DMS153 (cell line): ENCODE measurements around the gene GRIA1.
A peak's percentile ranks its signal among the peaks of the same experiment; 100 is the strongest.

Experiments
- DNase-seq: peaks from one replicate; lab custom pipeline; 2025; lab: John Stamatoyannopoulos, UW

GRIA1 gene

DNA sequence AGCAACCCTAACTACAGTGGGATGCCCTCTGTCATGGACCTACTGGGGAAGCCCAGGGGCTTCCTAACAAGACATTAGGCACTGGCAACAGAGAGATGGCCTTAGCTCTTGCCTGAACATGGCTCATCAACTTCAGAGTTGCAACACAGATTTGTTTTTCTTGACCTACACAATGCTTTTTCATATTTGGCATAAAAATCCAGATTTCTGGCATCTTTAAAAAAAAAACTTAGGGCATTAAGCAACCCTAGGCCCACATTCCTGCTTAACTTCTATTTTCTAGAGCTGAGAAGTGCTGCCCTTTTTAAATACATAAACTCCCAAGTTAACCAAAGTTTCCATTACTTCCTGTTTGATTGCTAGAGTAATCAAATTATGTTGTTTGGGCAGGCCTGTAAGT, 8.0 kb downstream of the GRIA1 start:
- DNase-seq, result no peak

DNA sequence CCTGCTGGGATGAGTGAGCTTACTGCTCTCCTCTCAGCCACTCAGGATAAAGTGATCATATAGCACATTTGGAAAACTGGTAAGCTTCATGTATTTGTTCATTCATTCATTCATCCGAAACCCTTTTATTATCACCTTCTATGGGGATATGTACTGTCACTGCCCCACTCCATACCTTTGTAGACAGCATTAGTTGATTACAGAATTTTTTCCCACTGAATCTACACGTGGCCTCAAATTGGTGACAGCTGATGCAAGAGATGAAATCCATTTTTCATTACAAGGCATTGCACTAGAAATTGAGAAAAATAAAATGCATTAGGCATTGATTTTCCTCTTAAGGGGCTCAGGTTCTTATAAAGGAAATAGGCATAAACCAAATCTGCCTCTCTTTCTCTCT, 9.7 kb downstream of the GRIA1 start:
- no peak for DNase-seq

DNA sequence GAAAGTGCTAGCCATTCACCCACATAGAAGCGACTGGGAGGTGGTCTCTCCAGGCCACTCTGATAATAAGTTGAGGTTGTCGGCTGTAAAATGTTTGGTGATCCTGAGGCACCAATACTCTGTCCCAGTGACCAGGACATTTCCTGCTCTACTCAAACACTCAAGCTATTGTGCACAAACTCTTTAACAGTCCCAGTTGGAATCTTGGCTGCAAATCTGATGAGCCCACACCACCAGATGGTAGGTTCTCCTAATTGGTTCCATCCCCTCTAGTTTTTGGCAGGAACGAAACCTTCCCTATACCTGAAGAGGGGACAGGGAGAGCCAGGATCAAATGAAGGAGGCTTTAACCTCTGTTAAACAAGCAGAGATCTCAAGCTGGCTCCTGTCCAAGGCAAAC, 14.3 kb downstream of the GRIA1 start:
- DNase-seq, result peak; percentile 45

DNA sequence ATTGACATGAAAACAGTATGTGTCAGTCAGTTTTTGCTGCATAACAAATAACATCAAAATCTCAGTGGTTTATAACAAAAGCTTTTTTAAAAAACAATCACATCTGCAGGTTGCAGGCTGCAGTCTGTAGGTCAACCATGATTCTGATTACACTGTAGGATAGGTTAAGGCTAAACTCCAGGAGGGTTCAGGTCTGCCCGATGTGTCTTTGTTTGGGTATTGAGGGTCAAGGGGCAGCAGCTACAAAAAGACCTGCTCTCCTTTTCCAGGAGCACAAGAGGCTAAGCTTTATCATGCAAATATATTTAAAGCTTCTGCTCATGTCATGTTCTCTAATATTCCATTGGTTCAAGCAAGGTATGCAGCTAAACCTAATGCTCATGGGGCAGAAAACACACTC, 18.2 kb downstream of the GRIA1 start:
- DNase-seq, result no peak

DNA sequence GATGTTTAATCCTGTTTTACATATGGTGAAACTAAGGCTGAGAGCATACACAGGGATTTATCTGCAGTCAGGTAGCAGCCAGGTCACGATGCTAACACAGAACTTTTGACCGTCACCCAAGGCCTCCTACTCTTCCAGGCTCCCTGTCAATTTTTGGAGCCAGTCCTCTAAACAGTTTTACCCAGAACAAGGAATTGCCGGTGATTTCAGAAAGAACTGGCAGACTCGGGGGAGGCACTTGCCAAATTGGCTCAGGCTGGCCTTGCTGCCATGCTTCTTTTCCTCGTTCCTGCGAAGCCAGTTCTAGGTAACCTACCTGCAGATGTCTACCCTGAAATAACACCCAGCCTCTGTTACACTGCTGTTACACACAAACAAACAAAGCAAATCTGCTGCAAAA, 21.2 kb downstream of the GRIA1 start:
- no peak for DNase-seq

DNA sequence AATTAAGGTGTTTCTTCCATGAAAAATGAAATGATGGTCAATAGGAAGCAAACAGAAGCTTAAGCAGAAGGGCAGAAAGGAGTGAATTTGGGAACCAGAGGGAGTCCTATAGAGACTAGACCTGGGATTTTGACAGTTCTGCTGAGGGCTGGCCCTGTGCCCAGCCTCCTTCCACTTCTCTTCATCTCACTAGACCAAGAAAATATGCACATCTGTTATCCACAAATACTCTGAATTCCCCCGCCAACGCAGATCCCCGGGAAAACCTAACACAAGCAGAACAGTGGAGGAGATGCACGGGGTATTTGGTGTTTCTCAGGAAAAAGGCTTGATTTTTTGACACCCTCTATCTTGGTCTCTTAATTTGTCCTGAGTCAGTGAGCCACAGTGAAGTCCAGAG, 22.7 kb downstream of the GRIA1 start:
- DNase-seq, result no peak

DNA sequence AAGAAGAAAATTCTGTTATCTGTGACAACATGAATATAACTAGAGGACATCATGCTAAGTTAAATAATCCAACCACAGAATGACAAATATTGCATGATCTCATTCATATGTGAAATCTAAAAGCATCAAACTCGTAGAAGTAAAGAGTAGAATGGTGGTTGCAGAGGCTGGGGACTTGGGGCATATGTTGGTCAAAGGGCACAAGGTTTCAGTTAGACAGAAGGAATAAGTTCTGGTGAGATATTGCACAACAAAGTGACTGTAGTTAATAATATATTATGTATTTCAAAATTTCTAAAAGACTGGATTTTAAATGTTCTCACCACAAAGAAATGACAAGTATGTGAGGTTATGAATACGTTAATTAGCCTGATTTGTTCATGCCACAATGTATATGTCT, 24.8 kb downstream of the GRIA1 start:
- DNase-seq, result no peak

DNA sequence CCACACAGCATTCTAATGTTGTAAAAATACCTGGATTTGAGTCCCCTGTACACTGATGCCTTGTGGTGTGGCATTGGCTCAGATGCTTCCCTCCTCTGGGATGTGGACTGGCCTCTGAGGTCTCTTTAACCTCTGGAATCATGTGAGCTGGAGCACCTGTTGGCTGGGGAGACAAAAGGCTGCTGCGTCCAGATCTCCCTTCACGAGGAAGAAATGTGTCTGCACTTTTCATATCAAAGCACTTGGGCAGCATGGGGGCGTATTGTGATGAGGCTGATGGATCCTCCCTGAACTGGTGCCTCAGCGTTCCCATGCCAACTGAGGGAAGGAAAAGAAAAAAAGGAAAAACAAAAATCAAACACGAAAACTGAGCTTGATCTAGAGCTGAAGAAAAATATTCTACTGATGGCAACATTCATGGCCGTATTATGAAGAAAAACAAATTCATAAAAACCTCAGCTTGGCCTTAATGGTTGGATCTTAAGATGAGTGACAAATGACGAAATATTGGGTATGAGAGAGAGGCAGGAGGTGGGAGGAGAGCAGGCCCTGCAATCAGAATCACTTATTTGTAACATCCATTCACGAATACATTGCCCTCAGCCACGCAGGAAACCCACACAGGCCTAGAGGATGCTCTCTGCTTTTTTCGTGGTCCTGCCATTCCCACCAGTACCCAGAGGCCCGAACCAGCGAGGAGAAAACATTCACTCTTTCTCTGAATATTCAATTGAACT, 26.2 kb downstream of the GRIA1 start:
- DNase-seq, result no peak

DNA sequence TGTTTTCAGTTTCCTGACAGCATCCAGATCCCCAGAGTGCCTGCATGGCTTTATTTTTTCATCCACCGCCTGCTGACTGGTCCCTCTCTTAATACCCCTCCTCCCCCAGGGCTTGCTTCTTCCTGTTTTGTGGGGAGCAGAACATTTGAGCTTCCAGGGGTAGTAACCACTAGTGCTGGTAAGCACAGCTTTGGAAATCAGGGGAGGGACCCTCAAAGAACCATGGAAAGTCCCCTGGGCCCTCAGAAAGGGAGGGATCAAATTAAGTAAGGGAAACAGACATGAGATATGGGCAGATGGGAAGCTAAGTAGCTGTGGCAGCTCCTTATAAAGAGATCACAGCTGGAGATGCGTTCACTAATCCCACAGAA, 26.8 kb downstream of the GRIA1 start:
- no peak for DNase-seq

DNA sequence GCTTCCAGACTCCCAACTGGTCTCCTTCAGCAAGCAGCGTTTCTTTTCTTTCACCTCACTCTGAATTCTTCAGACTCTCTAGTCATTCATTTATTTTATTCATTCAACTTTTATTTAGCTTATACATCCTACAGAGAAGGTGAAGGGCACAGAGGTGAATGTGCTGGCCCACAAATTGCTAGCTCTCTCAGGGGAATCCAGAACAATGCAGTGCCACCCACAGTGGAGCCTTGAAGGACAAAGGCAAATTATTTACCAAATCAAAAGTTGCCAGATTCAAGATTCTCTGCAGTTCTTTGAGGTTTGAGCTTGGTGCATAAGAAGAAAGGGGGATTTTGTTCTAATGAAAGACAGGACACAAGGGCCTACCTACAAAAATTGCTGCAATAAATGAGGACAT, 29.7 kb downstream of the GRIA1 start:
- no peak for DNase-seq

DNA sequence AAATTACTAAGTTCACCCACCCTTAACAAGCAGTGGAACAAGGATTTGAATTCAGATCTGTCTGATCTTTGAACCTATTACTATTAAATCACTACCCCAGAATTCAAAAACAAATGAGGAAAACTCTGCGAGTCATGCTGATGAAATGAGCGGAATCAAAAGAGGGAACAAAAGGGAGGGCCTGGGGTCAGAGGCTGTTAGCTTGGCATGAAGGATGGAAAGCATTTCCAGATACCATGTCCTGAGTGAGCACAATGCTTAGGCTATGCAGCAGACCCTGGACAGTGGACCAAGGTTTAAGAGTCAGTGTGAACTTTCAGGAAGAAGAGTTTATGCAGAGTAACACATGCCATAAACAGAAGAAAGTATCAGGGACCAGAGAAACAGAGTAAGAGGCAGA, 30.5 kb downstream of the GRIA1 start:
- DNase-seq, result no peak

DNA sequence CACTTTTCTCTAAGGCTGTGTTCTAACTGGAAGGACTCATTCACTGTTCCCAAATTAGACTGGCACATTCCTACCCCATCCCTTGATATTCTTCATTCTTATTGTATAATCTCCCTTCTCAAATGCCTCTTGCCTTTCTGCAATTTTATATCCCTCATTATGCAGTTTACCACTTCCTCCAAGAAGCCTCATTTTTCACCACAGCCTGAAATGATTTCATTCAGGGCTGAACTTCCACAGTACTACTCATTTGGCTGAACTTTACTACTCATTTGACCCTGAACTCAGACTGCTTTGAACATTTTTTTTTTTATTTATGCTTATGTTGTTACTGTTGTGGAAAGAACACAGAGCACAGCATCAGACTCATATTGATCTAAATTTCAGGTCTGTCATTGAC, 32.7 kb downstream of the GRIA1 start:
- no peak for DNase-seq

DNA sequence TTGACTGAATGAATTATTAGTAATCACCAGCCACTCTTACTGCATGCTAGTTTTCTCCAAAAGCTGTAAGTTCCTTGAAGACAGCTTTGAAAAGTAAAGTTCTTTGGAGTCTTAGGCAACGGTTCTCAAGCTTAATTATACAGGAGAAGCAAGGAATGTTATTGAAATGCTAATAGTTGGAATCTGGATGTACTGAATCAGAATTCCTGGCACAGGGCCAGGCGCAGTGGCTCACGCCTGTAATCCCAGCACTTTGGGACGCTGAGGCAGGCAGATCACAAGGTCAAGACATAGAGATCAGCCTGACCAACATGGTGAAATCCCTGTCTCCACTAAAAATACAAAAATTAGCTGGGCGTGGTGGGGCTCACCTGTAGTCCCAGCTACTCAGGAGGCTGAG, 33.4 kb downstream of the GRIA1 start:
- DNase-seq, result no peak

DNA sequence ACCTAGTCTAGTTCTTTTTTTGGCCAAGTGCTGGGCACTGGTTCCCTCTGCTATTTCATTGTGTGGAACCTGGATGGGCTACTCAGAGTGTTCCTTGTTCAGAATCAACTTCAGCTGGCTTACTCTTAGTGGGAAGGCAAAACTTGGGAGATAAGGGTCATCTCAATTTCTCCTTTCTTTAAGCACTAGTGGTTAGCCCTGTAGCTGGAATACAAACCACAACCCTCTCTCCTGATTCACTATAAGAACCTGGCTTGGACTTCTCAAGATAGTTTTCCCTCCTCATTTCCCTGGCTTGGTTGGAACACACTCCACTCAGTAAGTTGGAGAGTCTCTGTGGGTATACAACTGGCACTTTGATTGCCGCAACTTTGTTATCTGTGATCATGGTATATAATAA, 35.1 kb downstream of the GRIA1 start:
- DNase-seq, result no peak

DNA sequence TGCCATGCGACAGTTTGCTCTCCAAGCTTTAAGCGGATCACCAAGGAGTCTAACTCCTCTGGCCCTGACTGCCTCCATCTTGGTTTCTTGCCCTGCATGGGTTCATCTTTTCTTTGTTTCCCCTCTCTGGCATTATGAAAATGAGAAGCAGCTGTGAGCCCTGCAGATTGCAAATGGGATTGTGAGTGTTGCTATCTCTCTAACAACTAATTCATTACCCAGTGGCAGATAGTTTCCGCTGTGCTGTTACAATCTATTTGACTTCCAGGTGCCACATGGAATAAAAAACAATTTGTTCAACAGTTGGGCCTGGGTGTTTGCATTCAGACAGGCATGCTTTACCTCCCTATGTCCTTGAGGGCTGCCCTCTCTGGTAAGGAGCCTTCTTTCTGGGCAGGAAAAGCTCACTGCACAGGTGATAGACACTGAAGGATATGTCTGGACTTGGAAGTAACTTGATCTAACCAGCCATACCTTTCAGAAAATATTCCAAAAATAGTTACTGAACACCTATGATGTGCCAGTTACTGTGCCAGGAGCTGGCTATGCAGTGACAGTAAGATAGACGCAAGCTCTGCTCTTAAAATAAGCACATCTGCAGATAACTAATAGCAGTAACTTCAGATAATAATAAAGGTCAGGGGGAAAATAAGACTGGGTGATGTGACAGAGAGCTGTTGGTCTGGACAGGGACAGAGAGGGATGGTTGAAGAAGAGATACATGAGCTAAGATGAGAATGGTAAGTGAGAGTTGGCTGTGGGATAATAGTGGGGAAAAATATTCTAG, 40.1 kb downstream of the GRIA1 start:
- no peak for DNase-seq

DNA sequence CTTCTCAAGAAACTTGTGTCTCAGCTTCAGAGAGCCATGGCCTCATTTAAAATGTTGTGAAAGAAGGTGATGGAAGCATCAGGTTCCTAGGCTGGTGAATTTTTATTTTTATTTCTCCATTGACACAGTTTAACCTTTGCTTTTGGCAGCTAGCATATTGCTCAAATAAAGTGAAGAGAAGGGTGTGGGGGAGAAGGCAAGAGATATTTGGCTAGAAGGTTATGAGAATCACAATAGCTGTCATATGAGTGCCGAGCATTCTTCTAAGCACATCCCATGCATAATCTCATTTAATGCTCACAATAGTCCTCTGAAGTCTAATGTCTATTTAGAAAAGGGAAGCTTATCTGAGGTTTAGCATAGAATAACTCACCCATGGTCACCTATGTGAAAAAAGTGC, 43.1 kb downstream of the GRIA1 start:
- no peak for DNase-seq

DNA sequence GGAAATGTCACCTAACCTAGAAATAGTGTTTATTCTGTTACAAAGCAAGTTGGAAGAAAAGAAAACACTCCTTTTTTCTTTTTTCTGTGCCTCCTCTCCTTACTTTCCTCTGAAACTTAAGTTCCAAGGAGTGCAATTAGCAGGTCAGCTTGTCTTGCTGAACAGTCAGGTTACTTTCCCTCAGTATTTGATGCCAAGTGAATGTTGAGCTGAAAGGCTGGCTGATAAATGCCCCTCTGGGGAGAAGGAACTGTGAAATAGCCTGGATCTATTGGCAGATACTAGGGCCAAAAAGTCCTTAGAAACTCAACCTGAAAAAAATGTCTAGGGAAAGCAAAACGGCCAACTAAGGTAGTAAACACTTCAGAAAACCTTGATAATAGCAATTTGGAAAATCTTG, 43.6 kb downstream of the GRIA1 start:
- no peak for DNase-seq

DNA sequence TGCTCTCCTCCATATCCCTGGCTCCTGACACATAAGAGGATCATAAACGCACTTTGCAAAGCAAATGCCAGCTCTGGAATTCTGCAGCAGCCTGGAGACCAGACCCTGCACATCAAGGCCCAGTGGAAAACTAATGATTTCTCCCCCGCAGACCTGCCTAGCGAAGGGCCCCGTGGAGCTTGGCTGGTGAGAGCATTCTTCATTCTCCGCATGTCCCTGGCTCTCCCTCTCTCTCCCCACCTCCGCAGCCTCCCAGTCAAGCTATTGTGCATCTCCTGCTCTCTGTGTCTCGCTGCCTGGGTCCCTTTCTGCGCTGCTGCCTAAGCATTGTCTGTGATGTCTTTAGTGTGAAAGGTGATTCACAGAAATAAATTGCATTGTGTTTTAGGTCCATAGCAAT, 46.7 kb downstream of the GRIA1 start:
- no peak for DNase-seq

DNA sequence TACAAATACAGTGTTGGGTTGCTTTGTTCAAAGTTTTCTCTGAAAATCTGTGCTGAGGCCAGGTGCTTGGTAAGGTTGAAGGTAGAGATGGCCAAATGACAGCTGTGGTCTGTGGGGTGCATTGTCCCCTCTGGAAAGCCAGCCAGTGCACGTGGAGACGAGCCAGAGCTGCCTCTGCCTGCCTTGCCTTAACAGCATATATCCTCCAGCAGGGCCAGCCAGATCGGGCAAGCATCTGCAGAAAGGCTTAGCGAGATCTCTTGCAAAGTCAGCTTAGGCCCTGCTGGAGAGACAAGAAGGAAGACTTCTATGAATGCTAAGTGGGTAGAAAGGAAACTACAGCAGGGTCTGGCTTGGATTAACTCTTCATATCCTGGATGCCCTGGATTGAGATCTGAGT, 49.5 kb downstream of the GRIA1 start:
- no peak for DNase-seq

DNA sequence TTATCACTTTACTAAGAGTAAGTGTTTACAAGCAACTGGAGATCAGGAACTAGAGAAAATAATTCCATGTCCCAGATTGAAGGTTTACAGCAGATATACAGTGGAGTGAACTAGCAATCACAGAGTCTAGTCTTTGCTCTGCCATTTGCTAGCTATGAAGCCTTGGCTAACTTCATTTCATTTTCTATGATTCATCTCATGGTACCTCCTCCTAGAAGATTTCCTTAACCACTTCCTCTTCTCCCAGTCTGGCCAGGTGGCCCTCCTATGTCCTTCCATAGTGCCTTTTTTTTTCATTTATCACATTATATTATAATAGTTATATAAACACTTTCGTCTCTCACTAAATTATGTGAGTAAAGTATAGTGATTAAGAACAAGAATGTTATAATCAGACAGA, 52.1 kb downstream of the GRIA1 start:
- no peak for DNase-seq

DNA sequence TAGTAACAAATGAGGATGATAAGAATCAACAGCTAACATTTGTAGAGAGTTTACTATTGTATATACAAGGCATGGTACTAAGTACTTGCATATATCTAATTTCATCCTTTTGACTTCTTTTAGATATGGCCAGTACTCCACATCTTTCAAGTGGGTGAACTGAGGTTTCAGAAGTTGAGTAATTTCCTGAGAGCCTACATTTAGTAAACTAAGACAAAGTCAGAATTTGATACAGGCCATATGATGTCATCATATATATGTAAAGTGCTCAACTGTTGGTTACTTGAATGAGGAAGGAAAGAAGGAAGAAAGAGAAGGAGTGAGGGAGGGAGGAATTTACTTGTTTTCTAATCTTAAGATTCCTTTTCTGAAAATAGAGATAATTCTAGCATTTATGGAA, 52.8 kb downstream of the GRIA1 start:
- DNase-seq, result no peak

DNA sequence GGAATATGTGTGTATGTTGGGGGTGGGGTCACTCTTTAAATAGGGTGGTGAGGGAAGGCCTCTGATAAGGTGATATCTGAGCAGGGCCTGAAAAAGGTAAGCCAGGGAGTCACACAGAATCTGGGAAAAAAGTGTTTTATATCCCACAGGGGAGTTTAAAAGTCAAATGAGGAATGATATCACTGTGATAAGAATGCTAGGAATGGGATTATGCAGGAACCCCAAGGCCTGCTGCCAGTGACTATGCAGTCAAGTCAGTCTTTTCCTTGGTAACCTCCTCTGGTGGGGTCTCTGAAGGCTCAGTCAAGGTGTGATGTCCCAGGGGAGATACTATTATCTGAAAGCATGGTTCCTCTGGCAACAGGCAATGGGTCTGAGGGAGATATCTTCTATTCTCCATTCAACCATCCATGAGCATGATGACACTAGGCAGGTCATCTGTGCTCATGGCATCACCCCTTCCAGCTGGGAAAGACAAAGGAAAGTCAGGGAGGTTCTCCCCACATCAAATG, 53.5 kb downstream of the GRIA1 start:
- DNase-seq, result no peak

DNA sequence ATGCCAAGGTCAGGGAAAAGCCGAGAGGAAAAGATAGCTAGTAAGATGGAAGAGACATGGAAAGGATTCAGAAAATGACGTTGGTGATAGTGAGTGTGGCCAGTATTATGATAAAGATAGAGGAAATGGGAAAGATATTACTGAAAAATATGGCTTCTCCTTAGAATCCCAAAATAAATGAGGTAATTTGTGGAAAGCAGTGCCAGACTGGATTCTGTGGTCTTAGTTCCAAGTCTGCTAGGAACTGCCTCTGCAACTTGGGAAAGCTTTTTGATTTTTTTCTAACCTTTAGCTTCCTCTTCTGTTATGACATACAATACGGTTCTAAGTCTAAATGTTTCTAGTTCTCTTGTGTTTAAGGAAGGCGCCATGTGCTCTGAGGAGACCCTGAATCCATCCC, 54.2 kb downstream of the GRIA1 start:
- DNase-seq, result no peak

DNA sequence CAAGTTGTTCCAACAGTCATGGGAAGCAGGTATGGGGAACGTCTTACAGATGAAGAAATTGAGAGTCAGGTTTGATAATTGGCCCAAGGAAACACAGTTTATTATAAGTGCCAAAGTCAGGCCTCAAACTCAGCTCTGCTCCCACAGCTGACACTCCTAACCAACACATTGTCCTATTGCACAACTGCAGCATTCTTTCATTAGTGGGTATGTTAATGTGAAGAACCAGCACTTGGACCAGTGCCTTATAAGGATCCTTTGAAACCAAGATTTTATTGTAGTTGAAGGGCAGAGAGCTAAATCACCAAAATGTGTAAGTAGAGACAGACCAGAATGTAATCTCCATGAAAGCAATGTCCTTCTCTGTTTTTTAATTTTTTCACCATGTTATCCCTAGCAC, 56.1 kb downstream of the GRIA1 start:
- no peak for DNase-seq
